SJCRH30 (cell line): ENCODE measurements around the gene MORF4L1. TPM values are rescaled to one million over a fixed set of nuclear protein-coding genes. Genes with fewer than 3 reads are reported as not detected.
A peak's percentile ranks its signal among the peaks of the same experiment; 100 is the strongest.
"Not testable (repeated sequence)": the region's sequence is repeated elsewhere in the genome, so short reads cannot be mapped to it uniquely, and the experiment has no call there.

ENCODE experiments used
- DNase-seq, 2 experiments: peaks; one replicate each; pipeline ENCODE4 v3.0.0-alpha.2; 2015 to 2020
- H3K27ac ChIP-seq: fragments of 250-450 bp; sonication (Bioruptor Pico); 2 replicates; pipeline ENCODE4 v1.5.1; 2020; ENCODE audit warnings: mild to moderate bottlenecking, moderate library complexity
- H3K27me3 ChIP-seq: fragments of 250-450 bp; sonication (Bioruptor Pico); 2 replicates; pipeline ENCODE4 v1.5.1; 2020; ENCODE audit warnings: mild to moderate bottlenecking, moderate library complexity
- H3K36me3 ChIP-seq: fragments of 250-450 bp; sonication (Bioruptor Pico); 2 replicates; pipeline ENCODE4 v1.5.1; 2020; ENCODE audit warnings: mild to moderate bottlenecking, moderate library complexity
- H3K4me1 ChIP-seq: fragments of 250-450 bp; sonication (Bioruptor Pico); 2 replicates; pipeline ENCODE4 v1.5.1; 2020; ENCODE audit warnings: mild to moderate bottlenecking, moderate library complexity
- H3K4me3 ChIP-seq: fragments of 250-450 bp; sonication (Bioruptor Pico); 2 replicates; pipeline ENCODE4 v1.5.1; 2020; ENCODE audit warnings: mild to moderate bottlenecking, moderate library complexity
- H3K9me3 ChIP-seq: fragments of 250-450 bp; sonication (Bioruptor Pico); replicated peaks from 2 replicates; pipeline ENCODE4 v1.5.1; 2020; ENCODE audit warnings: mild to moderate bottlenecking, moderate library complexity
- total RNA-seq: library from RNA; depleted of rRNA; stranded (reverse); fragments of >200 nt; shearing (Covaris generic); gene quantifications from 2 replicates; pipeline ENCODE4 v1.2.3, GENCODE V29; 2014; rRNA removed

MORF4L1 gene, protein sequence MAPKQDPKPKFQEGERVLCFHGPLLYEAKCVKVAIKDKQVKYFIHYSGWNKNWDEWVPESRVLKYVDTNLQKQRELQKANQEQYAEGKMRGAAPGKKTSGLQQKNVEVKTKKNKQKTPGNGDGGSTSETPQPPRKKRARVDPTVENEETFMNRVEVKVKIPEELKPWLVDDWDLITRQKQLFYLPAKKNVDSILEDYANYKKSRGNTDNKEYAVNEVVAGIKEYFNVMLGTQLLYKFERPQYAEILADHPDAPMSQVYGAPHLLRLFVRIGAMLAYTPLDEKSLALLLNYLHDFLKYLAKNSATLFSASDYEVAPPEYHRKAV
- total RNA-seq = 282 and 312 TPM in 2 replicates

DNA sequence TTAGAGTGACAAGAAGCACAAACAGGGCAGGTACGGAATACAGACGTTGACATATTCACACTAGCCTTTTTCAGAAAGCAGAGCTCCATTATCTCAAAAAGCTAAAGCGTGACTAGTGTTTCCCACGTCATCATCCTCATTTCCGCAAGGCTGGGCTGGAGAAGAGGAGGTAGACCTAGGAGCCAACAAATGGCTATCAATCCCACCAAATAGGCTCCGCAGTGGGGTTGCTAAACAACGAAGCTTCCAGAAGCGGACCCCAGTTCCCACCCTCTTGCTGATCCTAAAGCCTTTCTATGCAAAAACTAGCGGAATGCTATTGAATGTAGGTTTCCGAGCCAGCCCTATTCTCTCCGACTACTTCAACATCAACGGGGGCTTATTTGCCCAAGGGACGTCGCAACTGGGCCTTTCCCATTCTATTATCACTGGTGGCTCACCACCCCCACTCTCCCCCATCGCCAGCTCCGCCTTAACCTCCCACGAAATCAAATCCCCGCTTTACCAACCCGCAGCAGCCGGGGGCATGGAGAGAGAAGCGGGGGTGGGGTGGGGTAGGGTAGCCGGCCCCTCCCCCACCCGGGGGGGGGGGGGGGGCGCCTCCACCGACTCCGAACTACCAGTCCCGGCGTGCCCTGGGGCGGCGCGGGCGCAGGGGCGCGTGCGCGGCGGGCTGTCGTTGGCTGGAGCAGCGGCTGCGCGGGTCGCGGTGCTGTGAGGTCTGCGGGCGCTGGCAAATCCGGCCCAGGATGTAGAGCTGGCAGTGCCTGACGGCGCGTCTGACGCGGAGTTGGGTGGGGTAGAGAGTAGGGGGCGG is at the start of gene MORF4L1:
MORF4L1 (plus strand) TSS at position 736 of the 817 bp plus-strand sequence. CDS start 128 bp downstream, outside the sequence.
- peaks cover 7% of the 10 kb centered on the region for H3K36me3 ChIP-seq
- DNase-seq = peak; percentile 96 to 97
- no peaks in the 10 kb centered on the region for H3K9me3 ChIP-seq
- H3K4me1 ChIP-seq = peaks cover 6% of the 10 kb centered on the region
- H3K27me3 ChIP-seq = no peaks in the 10 kb centered on the region
- peak within 1 kb of the TSS; percentile 100 for H3K27ac ChIP-seq
- H3K4me3 ChIP-seq = peak within 1 kb of the TSS; percentile 100

DNA sequence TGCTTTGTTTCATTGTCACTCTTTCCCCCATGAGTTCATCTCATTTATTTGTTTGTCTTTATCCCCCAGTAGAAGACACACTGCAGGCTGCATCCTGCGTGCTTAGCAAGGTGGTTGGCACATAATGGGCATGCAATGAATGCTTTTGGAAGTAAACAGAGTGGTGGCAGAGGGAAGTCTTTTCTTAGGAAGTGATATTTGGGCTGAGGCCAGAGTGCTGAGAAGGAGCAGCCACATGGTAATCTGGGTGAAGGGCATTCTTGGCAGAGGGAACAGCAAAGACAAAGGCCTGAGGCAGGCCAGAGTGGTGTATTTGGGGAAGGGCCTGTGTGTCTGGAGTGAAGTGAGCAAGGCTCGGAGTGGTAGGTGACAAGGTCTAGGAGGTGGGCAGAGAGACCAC is 43.8 kb upstream of the MORF4L1 start:
- H3K27ac ChIP-seq = no peak overlapping the region
- no peak for DNase-seq

DNA sequence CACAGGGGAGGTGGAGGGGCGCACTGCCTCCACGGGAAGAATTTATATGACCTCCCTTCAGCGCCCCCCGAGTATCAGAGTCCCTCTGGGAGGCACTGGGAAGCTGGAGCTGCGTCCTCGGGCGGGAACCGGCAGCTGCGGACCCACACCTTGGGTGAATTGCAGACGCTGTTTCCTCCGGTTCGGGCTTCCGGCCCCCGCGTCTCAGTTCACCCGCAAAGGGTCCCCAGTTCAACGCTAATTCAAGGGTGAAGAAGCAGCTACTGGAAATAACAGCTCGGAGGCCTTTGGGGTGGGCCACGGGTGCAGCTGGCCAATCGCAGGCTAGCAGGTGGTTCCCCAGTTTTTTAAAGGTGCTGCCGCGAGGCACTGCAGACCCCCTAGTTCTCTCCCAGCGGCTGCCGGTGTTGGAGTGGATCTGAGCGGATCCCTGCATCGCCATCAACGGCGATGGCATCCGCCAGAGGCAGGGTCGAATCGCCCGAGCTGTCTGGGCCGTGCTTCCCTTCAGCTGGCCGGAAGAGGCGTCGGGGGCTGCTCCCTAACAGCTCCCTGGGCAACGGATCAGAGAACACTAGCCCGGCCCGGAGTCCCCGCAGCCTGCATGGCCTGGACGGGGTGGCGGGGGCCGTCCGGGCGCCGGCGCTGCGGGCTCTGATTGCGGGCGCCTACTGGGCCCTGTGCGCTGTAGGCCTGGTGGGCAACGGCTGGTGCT is 42.0 kb upstream of the MORF4L1 start:
- DNase-seq = no peak
- Histone ChIP-seq H3K27ac (no peak overlapping the region), H3K36me3 (no peaks in the 10 kb centered on the region), H3K9me3 (no peaks in the 10 kb centered on the region), H3K4me1 (no peaks in the 10 kb centered on the region), H3K27me3 (no peaks in the 10 kb centered on the region), H3K4me3 (no peak overlapping the region)

More for the DNA sequence above, 43.8 kb upstream of the MORF4L1 start:
- Histone ChIP-seq H3K9me3 (no peaks in the 10 kb centered on the region), H3K4me1 (no peaks in the 10 kb centered on the region), H3K4me3 (no peak overlapping the region), H3K36me3 (no peaks in the 10 kb centered on the region), H3K27me3 (no peaks in the 10 kb centered on the region)

DNA sequence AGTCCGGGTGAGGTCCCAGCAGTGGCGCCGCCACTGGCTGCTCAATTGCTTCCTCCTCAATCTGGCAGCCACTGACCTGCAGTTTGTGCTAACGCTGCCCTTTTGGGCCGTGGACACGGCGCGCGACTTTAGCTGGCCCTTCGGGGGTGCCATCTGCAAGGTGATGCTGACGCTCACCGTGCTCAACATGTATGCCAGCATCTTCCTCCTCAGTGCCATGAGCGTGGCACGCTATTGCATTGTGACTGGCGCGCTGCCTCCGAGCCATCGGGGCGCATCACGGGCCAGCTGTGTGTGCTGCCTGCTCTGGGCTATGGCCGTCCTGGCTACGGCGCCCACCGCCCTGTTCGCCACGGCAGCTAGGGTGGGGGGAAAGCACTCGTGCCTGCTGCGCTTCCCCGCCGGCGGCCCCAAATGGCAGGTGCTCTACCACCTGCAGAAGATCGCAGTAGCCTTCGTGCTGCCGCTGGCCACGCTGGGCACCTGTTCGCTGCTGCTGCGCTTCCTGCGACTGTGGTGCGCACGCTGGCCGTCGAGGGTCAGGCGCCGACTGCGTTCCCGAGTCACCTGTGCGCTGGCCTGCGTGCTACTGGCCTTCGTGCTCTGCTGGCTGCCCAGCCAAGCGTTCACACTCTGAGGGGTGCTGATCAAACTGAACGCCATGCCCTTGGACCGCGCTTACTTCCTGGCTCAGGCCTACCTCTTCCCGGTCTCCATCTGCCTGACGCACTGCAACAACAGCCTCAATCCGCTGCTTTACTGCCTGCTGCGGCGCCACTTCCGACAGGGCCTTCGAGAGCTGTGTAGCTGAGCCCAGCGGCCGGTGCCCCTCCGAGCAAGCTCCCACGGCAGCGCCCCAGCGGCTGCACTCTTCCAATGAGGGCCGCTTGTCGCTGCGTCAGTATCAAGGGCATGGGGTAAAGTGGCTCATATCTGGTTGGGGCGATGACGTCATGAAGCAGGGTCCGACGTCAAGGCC is 41.2 kb upstream of the MORF4L1 start:
- H3K9me3 ChIP-seq = no peaks in the 10 kb centered on the region

DNA sequence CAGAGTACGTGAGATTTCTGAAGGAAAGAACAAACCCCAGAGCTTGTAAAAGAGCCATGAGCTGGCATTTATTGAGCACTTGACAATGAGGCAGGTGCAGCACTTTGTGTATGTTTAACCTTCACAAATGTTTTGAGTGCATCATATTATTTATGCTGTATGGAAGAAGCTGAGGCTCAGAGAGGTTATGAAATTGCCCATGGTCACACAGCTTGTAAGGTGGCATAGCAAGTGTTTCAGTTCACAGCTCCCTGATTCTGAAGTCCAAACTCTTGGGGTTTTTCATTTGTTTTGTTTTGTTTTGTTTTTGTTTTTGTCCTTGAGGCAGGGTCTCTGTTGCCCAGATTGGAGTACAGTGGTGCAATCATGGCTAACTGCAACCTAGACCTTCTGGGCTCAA is 36.4 kb upstream of the MORF4L1 start:
- Histone ChIP-seq H3K36me3 (no peaks in the 10 kb centered on the region), H3K27ac (no peak overlapping the region), H3K4me1 (no peaks in the 10 kb centered on the region), H3K9me3 (no peaks in the 10 kb centered on the region), H3K27me3 (no peaks in the 10 kb centered on the region), H3K4me3 (no peak overlapping the region)
- DNase-seq = no peak

More for the DNA sequence above, 41.2 kb upstream of the MORF4L1 start:
- DNase-seq = no peak
- H3K27ac ChIP-seq = no peak overlapping the region
- H3K36me3 ChIP-seq = no peaks in the 10 kb centered on the region
- H3K4me1 ChIP-seq = no peaks in the 10 kb centered on the region
- H3K27me3 ChIP-seq = no peaks in the 10 kb centered on the region
- H3K4me3 ChIP-seq = no peak overlapping the region

DNA sequence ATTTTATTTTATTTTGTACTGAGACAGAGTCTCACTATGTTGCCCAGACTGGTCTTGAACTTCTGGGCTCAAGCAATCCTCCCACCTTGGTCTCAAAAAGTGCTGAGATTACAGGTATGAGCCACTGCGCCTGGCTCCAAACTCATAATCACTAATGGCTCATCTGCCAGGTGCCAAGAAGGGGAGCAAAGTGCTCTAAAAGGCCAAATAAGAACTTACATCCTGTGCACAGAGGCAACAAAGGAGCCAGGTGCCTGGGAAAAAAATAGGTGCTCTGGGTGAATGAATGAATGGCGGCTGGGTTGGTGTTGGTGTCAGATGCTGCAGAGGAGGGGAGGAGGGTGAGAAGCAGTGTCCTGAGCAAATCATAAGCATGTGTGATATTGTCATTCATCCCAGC is 35.6 kb upstream of the MORF4L1 start:
- Histone ChIP-seq H3K36me3 (no peaks in the 10 kb centered on the region), H3K4me3 (no peak overlapping the region), H3K27me3 (no peaks in the 10 kb centered on the region), H3K27ac (no peak overlapping the region), H3K9me3 (no peaks in the 10 kb centered on the region), H3K4me1 (no peaks in the 10 kb centered on the region)
- DNase-seq = no peak

DNA sequence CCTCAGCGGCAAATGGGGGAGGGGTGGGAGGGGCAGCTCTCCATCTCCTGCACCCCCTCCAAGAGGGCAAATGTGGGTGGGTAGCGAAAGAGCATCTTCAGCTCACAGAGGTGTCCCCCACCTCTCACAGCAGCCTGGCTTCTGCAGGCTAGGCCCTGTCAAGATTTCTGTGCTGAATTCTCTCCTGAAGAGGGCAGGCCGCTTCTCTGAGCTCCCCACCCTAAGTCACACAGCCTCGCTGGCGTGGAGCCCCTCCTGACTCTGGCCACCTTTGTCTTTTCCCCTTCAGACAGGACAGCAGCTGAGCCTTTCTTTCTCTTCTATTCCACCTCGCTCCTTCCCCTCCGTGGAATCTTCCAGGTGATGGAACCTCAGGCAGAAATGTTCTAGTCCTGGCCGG is 35.1 kb upstream of the MORF4L1 start:
- no peaks in the 10 kb centered on the region for H3K36me3 ChIP-seq
- H3K9me3 ChIP-seq = no peaks in the 10 kb centered on the region
- no peak overlapping the region for H3K4me3 ChIP-seq
- H3K4me1 ChIP-seq = no peaks in the 10 kb centered on the region
- DNase-seq = no peak
- H3K27me3 ChIP-seq = no peaks in the 10 kb centered on the region
- no peak overlapping the region for H3K27ac ChIP-seq

DNA sequence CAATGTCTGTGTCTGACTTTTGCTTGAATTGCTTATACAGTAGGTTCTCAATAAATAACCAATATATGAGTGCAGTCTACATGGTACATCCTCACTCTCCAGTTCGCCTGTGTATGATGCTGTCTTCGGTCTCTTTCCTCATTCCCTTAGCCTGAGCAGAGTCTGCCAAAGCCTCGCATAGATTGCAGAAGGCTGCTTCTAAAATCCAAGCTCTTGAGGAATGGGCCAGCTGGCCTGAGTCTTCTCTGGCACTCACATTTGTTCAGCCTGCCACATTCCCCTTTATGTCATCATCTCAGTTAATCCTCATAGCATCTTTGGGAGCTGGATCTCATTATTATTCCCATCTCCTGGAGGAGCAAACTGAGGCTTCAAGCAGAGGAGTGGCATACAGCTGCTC is 34.2 kb upstream of the MORF4L1 start:
- Histone ChIP-seq H3K36me3 (no peaks in the 10 kb centered on the region), H3K4me3 (no peak overlapping the region), H3K27me3 (no peaks in the 10 kb centered on the region), H3K27ac (no peak overlapping the region), H3K9me3 (no peaks in the 10 kb centered on the region), H3K4me1 (no peaks in the 10 kb centered on the region)
- no peak for DNase-seq

DNA sequence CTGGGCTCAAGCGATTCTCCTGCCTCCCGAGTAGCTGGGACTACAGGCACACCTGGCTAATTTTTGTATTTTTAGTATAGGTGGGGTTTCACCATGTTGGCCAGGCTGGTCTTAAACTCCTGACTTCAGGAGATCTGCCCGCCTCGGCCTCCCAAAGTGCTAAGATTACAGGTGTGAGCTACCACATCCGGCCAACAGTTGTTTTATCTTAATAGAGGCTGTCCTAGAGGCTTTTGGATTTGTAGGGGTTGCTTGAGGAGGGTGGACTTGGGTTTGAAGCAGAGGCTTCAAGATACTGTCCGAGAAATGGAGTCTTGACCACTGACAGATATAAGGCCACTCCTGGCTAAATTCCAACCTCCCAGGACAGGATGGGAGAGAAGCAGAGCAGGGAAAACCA is 33.5 kb upstream of the MORF4L1 start:
- not testable (repeated sequence) for H3K27me3 ChIP-seq, H3K4me3 ChIP-seq, H3K36me3 ChIP-seq, H3K27ac ChIP-seq, H3K9me3 ChIP-seq, H3K4me1 ChIP-seq, DNase-seq

DNA sequence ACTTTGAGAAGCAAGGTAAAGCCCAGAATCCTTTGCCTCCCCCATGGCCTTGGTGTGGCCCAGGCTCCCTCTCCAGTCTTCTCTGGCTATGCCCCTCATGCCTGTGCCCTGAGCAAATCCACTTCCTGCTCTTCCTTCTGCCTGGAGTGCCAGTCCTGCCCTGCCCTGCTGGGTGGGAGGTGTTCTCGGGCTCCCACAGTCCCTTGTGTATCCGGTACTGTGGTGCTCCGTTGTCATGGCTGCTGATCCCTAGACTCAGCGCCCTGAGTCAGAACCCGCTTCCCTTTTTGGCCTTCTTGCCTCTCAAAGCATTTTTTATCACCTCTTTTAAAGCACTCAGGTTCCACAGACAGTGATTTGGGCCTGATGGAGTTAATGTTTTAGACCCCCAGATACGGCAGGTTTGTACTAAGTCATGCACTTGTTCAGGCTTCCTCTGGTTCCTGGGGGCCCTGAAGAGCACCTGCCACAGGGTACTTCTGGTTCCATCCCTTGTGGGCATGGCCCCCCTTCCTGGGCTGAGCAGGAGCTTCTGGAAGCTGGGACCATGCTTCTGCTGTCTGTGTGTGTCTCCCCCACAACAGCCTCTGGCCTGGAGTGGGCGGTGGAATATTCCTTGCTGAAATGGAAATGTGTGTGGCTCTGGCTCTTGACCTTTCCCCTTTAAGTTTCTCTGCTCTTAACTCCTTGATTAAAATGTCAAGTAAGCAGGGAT is 31.9 kb upstream of the MORF4L1 start:
- Histone ChIP-seq H3K27me3 (no peaks in the 10 kb centered on the region; the same call in 1 of the 2 replicates), H3K27ac (no peak overlapping the region), H3K4me1 (no peaks in the 10 kb centered on the region), H3K9me3 (no peaks in the 10 kb centered on the region), H3K4me3 (no peak overlapping the region), H3K36me3 (no peaks in the 10 kb centered on the region)
- DNase-seq = peak in 1 of 2 experiments; percentile 4

DNA sequence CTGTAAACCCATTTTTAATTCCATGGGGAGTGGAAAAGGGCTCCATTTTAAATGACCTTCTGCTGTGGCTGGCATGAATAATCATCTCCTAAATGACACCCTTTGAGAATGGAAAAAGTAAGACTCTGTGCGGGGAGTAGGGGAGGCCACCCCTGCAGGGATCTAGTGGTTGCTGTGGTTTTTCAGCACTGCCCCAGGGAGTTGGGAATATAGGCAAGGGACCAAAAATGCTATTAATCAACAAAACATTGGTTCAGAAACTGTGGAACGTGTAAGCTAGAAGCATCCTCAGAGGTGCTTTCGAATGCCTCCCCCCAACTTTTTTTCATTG is 31.3 kb upstream of the MORF4L1 start:
- no peak for DNase-seq
- H3K4me1 ChIP-seq = no peaks in the 10 kb centered on the region
- H3K9me3 ChIP-seq = no peaks in the 10 kb centered on the region
- H3K36me3 ChIP-seq = no peaks in the 10 kb centered on the region
- H3K27ac ChIP-seq = no peak overlapping the region
- H3K27me3 ChIP-seq = no peaks in the 10 kb centered on the region; the same call in 1 of the 2 replicates
- H3K4me3 ChIP-seq = no peak overlapping the region

DNA sequence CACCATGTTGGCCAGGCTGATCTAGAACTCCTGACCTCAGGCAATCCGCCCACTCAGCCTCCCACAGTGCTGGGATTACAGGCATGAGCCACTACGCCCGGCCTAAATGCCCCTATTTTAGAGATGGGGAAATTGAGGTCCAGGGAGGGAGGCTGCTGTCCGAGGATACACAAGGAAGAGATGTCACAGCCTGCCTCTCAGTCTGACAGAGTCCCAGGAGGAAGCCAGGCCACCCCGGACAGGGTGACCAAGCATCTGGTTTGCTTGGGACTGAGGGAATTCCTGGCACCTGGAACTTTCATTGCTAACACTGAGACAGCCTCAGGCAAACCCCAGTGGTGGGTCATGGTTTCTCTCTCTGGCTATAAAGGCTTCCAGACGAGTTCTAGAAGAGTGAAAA is 30.8 kb upstream of the MORF4L1 start:
- no peaks in the 10 kb centered on the region for H3K4me1 ChIP-seq

DNA sequence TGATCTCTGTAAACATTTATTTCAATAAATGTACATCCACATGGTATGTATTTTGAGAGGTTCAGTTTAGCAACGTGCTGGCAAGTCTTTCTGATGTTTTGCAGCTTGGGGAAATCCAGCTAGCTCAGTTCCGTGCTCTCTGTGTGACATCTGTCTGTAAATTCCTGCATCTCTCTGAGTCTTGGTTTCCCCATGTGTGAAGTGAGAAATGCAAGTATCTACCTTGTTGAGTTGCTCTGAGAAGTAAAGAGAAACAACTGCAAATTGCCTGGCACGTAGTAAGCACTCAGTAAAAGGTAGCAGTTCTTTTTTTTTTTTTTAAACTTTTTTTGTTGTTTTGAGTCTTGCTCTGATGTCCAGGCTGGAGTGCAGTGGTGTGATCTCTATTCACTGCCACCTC is 30.2 kb upstream of the MORF4L1 start:
- H3K27me3 ChIP-seq = no peaks in the 10 kb centered on the region; the same call in 1 of the 2 replicates

More for the DNA sequence above, 30.8 kb upstream of the MORF4L1 start:
- no peaks in the 10 kb centered on the region for H3K9me3 ChIP-seq
- H3K27ac ChIP-seq = no peak overlapping the region
- DNase-seq = no peak
- no peaks in the 10 kb centered on the region for H3K36me3 ChIP-seq
- no peak overlapping the region for H3K4me3 ChIP-seq
- H3K27me3 ChIP-seq = no peaks in the 10 kb centered on the region; the same call in 1 of the 2 replicates

More for the DNA sequence above, 30.2 kb upstream of the MORF4L1 start:
- Histone ChIP-seq H3K4me3 (no peak overlapping the region), H3K9me3 (no peaks in the 10 kb centered on the region), H3K27ac (no peak overlapping the region), H3K36me3 (no peaks in the 10 kb centered on the region), H3K4me1 (no peaks in the 10 kb centered on the region)
- no peak for DNase-seq
